SU-DHL-6 (cell line): ENCODE results near the gene VAV3.

Source experiments
- CTCF ChIP-seq: fragments of 200-600 bp; sonication (generic); IDR thresholded peaks from one replicate; pipeline ENCODE4 v1.5.1; 2017; ENCODE audit warnings: antibody characterized with exemption, mild to moderate bottlenecking, low read length, moderate library complexity; ENCODE audit not compliant: insufficient read depth, poor library complexity, severe bottlenecking
- EZH2phosphoT487 ChIP-seq: fragments of 200-600 bp; sonication (generic), shearing (Covaris generic); conservative IDR thresholded peaks from 2 replicates; pipeline ENCODE4 v1.6.1; 2018; ENCODE audit warnings: mild to moderate bottlenecking, antibody characterized with exemption, low read length, moderate library complexity, mixed read lengths

- TF ChIP-seq CTCF (no peak), EZH2phosphoT487 (no peak)
These were observed 37.2 kb downstream of the VAV3 start for GRCh38 chr1:107927820-107928219.
